ENCODE measurements around the gene DDRGK1. TPM values are rescaled to one million over a fixed set of nuclear protein-coding genes. Genes with fewer than 3 reads are reported as not detected.
"Not testable (repeated sequence)": the region's sequence is repeated elsewhere in the genome, so short reads cannot be mapped to it uniquely, and the experiment has no call there.

The DDRGK1 gene
- total RNA-seq, 1 donor from 2014 or later, result 18.0 TPM

DNA sequence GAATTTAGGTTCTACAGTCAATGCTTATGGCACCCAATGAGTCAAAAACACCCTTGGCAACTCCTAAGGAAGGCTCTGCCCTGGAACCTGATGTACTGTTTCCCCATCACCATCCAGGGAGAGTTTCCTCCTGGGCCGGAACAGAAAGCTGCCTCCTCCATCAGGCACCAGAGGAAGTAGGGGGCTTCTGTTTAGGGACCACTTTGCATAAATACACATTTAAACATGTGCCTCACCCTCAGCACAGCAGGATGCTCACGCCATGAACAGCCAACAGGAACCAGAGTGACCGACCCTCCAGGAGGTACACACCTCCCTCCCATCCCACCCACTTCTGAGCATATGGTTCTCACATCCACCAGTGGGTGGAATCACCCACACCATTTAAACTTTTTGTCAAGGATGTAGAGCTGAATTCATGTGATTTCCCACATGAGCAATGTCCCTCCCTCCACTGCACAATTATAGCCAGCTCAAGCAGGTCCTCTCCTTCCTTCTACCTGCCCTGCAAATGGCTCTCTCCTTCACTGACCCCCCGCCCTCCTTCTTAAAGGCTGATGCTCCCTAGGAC lies 14.8 kb downstream of the DDRGK1 start:
- no peak overlapping the region for H3K27ac ChIP-seq
- H3K4me1 ChIP-seq, result no peaks in the 10 kb centered on the region
- peaks cover 39 to 58% of the 10 kb centered on the region in 2 donors for H3K36me3 ChIP-seq
- H3K4me3 ChIP-seq, result no peak overlapping the region
- no peak for TF ChIP-seq CTCF (IDR thresholded peaks at IDR 0.05)
- H3K9me3 ChIP-seq, result no peaks in the 10 kb centered on the region
- no peaks in the 10 kb centered on the region for H3K27me3 ChIP-seq
- intact Hi-C loops (cut with DNase I), result no loop called here
- no peak for DNase-seq (ENCODE audit: low spot score in 2 of 2)

- H3K4me1 ChIP-seq, result no peaks in the 10 kb centered on the region
- peaks cover 32 to 50% of the 10 kb centered on the region in 2 donors for H3K36me3 ChIP-seq
- H3K27me3 ChIP-seq, result no peaks in the 10 kb centered on the region
- no peaks in the 10 kb centered on the region for H3K9me3 ChIP-seq
- no peak for DNase-seq (ENCODE audit: low spot score in 2 of 2)
- H3K27ac ChIP-seq, result no peak overlapping the region
- TF ChIP-seq CTCF (IDR thresholded peaks at IDR 0.05), result no peak
- intact Hi-C loops (cut with DNase I), result no loop called here
- no peak overlapping the region for H3K4me3 ChIP-seq
Observed at GRCh38 chr20:3188823-3189413, 15.6 kb downstream of the DDRGK1 start.

DNA sequence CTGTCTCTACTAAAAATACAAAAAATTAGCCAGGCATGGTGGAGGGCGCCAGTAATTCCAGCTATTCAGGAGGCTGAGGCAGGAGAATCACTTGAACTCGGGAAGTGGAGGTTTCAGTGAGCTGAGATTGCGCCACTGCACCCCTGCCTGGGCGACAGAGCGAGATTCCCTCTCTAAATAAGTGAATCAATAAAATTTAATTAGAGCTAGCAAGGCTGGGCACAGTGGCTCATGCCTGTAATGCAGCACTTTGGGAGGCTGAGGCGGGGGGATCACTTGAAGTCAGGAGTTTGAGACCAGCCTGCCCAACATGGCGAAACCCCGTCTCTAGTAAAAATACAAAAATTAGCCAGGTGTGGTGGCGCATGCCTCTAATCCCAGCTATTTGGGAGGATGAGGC lies 16.6 kb downstream of the DDRGK1 start:
- intact Hi-C loops (cut with DNase I); H3K4me3 ChIP-seq; H3K27me3 ChIP-seq; H3K27ac ChIP-seq; DNase-seq (ENCODE audit: low spot score in 2 of 2); H3K4me1 ChIP-seq; H3K9me3 ChIP-seq: not testable (repeated sequence)
- peaks cover 24 to 40% of the 10 kb centered on the region in 2 donors for H3K36me3 ChIP-seq

GRCh38 chr20:3183896-3184612 lies 20.4 kb downstream of the DDRGK1 start:
- DNase-seq (ENCODE audit: low spot score in 2 of 2), result no peak
- no peak for TF ChIP-seq CTCF (IDR thresholded peaks at IDR 0.05)
- Histone ChIP-seq H3K36me3 (peaks cover 0 to 6% of the 10 kb centered on the region in 2 donors), H3K27ac (no peak overlapping the region), H3K27me3 (no peaks in the 10 kb centered on the region), H3K4me3 (no peak overlapping the region), H3K9me3 (no peaks in the 10 kb centered on the region), H3K4me1 (no peaks in the 10 kb centered on the region)
- intact Hi-C loops (cut with DNase I), result no loop called here

DNA sequence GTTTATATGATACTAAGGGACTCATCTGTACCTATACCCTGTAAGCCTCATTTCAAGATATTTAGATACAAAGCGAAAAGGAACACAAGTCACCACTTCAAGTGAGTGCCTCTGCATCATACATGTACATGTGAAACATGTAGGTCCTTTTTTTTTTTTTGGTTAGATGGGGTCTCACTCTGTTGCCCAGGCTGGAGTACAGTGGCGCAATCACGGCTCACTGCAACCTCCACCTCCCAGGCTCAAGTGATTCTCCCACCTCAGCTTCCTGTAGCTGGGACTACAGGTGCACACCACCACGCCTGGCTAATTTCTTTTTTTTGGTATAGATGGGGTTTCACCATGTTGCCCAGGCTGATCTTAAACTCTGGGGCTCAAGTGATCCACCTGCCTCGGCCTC lies 22.1 kb downstream of the DDRGK1 start:
- intact Hi-C loops (cut with DNase I); H3K27me3 ChIP-seq; H3K9me3 ChIP-seq; H3K4me1 ChIP-seq; DNase-seq (ENCODE audit: low spot score in 2 of 2); H3K36me3 ChIP-seq; H3K27ac ChIP-seq; H3K4me3 ChIP-seq: not testable (repeated sequence)

DNA sequence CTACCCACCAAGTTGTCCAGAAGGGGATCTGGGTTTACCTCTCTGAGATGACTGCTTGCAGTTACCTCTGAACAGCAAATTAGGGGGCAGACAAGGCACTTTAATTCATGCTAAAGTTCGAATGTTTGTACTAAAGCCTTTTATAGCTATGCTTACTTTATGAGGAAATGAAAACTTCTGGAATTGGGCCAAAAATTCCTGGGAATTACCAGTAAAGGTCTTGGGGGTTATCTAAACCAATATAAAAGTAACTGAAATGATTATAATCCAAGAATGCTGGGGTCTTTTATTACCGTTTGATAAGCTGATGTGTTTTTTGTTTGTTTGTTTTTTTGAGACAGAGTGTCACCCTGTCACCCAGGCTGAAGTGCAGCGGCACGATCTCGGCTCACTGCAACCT lies 23.2 kb downstream of the DDRGK1 start:
- Histone ChIP-seq H3K4me3 (no peak overlapping the region), H3K9me3 (no peaks in the 10 kb centered on the region), H3K27me3 (no peaks in the 10 kb centered on the region), H3K4me1 (no peaks in the 10 kb centered on the region), H3K36me3 (peaks cover 0 to 3% of the 10 kb centered on the region in 2 donors), H3K27ac (no peak overlapping the region)
- no peak for DNase-seq (ENCODE audit: low spot score in 2 of 2)
- TF ChIP-seq CTCF (IDR thresholded peaks at IDR 0.05), result no peak
- intact Hi-C loops (cut with DNase I), result no loop called here
